ENCODE data around the gene TMEM132A. TPM values are rescaled to one million over a fixed set of nuclear protein-coding genes. Genes with fewer than 3 reads are reported as not detected.

The TMEM132A gene
- total and polyA plus RNA-seq, 10 of the 15 experiments (the other 5 are each of a cell fraction or from before 2014, with no cell fraction given) = 0.16 to 25.0 (median 4.3) TPM

DNA sequence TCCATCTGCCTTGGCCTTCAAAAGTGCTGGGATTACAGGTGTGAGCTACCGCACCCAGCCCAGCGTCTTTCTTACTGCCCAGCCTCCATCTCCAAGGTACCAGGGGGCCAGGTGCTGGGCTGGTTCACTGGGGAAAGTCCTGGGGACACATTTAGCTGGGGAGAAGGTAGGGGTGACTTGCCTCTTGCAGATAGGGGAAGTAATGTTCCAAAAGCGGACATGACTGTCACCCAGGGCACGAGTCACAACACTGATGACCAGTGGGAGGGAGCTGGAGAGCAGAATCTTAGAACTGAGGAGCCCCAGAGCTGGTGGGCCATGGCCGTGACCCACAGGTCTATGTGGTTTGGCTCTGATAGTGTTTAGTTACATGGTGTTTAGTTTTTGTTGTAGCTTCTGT is 30.2 kb downstream of the TMEM132A start (continued):
- TF ChIP-seq CHD4 (IDR thresholded peaks at IDR 0.05) (no peak), NR2C1 (IDR thresholded peaks at IDR 0.05) (no peak), CEBPB (IDR thresholded peaks at IDR 0.05; ENCODE audit: borderline replicate concordance in 1 of 2, low read depth in 2 of 2, low read length in 2 of 2) (no peak), JUNB (IDR thresholded peaks at IDR 0.05) (no peak), STAT1 (conservative IDR thresholded peaks at IDR 0.05) (no peak)

GRCh38 chr11:60955571-60955970 is 31.3 kb downstream of the TMEM132A start:
- intact Hi-C loops (cut with micrococcal nuclease; ENCODE audit: unreplicated experiment) = loop anchor here (10.0 kb wide), 1 partner anchor 111 kb away; the partner anchor contains the start of gene CCDC86
- TF ChIP-seq HDAC6 (IDR thresholded peaks at IDR 0.05; ENCODE audit: unreplicated experiment) = no peak
- no peak for TF ChIP-seq NFYB (IDR thresholded peaks at IDR 0.05; ENCODE audit: insufficient read depth, low read depth, low read length)
- no peak for TF ChIP-seq RBBP5 (conservative IDR thresholded peaks at IDR 0.05)
- TF ChIP-seq SUPT20H (IDR thresholded peaks at IDR 0.05; ENCODE audit: borderline replicate concordance, control insufficient read depth, low read depth, low read length) = no peak
- no peak for TF ChIP-seq ETV6 (conservative IDR thresholded peaks at IDR 0.05 in 1 of 2, IDR thresholded peaks at IDR 0.05 in 1 of 2; ENCODE audit: borderline replicate concordance in 1 of 2, low read depth in 1 of 2)
- TF ChIP-seq TAF1 (IDR thresholded peaks at IDR 0.05; ENCODE audit: borderline replicate concordance, low read depth, low read length) = no peak
- TF ChIP-seq, protein P1, sequence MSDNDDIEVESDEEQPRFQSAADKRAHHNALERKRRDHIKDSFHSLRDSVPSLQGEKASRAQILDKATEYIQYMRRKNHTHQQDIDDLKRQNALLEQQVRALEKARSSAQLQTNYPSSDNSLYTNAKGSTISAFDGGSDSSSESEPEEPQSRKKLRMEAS (IDR thresholded peaks at IDR 0.05; ENCODE audit: low read depth, low read length) = no peak
- no peak for TF ChIP-seq SPI1 (IDR thresholded peaks at IDR 0.05; ENCODE audit: borderline replicate concordance, insufficient read depth, low read depth, low read length)
- no peak for TF ChIP-seq STAT1 (conservative IDR thresholded peaks at IDR 0.05)
- TF ChIP-seq RUNX3 (IDR thresholded peaks at IDR 0.05; ENCODE audit: low read length) = no peak
- TF ChIP-seq SUZ12 (IDR thresholded peaks at IDR 0.05; ENCODE audit: unreplicated experiment) = no peak
- no peak for TF ChIP-seq SMC3 (IDR thresholded peaks at IDR 0.05; ENCODE audit: borderline replicate concordance, low read length)
- TF ChIP-seq GABPA (IDR thresholded peaks at IDR 0.05; ENCODE audit: low read depth) = no peak
- TF ChIP-seq ZZZ3 (IDR thresholded peaks at IDR 0.05; ENCODE audit: control insufficient read depth, insufficient read length, low read depth) = no peak
- TF ChIP-seq NRF1 (conservative IDR thresholded peaks at IDR 0.05; ENCODE audit: low read depth, low read length) = no peak
- no peak for TF ChIP-seq CBFB (IDR thresholded peaks at IDR 0.05; ENCODE audit: low read depth)
- ATAC-seq (no peak), DNase-seq (ENCODE audit: low read depth, low spot score) (no peak), FAIRE-seq (no peak)
- ChIA-PET POLR2A (interaction anchor here (0.7 to 1.5 kb wide), 2 partner anchors 205 to 242 kb away, joined by 4 to 6 read pairs; no protein-coding TSS in a partner anchor), SMC1A (ENCODE audit: uncharacterized antibody, unreplicated experiment) (interaction anchor here (0.8 kb wide), 1 partner anchor 157 kb away, joined by 3 read pairs; no protein-coding TSS in a partner anchor), CTCF (interaction anchor here (0.6 to 2.8 kb wide), 4 partner anchors 14 to 231 kb away, joined by 3 to 18 read pairs (median 4); no protein-coding TSS in a partner anchor), RAD21 (ENCODE audit: unreplicated experiment) (interaction anchor here (3.4 to 3.6 kb wide), 2 partner anchors 15 to 41 kb away, joined by 17 to 21 read pairs; partner anchors contain the start of genes CD6 and TMEM109)
- H3K4me3 ChIP-seq = no peak overlapping the region
- no peak overlapping the region for H3K4me2 ChIP-seq (ENCODE audit: control insufficient read depth, insufficient read depth)
- no peaks in the 10 kb centered on the region for H4K20me1 ChIP-seq (ENCODE audit: control insufficient read depth, insufficient read depth)
- peaks cover 19% of the 10 kb centered on the region for H3K79me2 ChIP-seq (ENCODE audit: control insufficient read depth, insufficient read depth, low read length)
- H3K27me3 ChIP-seq (replicated peaks in 1 of 2; ENCODE audit: control insufficient read depth in 2 of 2, insufficient read depth in 2 of 2, low read length in 1 of 2) = no peaks in the 10 kb centered on the region
- no peak overlapping the region for H3K27ac ChIP-seq (ENCODE audit: control insufficient read depth, insufficient read depth)
- no TSS peak for BruUV-seq (replicated peaks)
- no peak overlapping the region for H2AFZ ChIP-seq (ENCODE audit: control insufficient read depth, low read depth, low read length)
- in situ Hi-C loops (cut with MboI) = no loop called here
- no peak overlapping the region for H3K9ac ChIP-seq (ENCODE audit: control insufficient read depth, insufficient read depth, low read length)
- H3K4me1 ChIP-seq (ENCODE audit: control insufficient read depth, insufficient read depth, low read length) = peaks cover 28% of the 10 kb centered on the region
- no peaks in the 10 kb centered on the region; the same call in 2 of the 3 replicates for H3K9me3 ChIP-seq (replicated peaks; ENCODE audit: control insufficient read depth, insufficient read depth, low read length)
- 55% methylated on average over 5 of the region's 5 CpGs for WGBS (ENCODE audit: insufficient coverage, insufficient replicate concordance, low lambda C conversion rate, missing lambda C conversion rate)
- H3K36me3 ChIP-seq (ENCODE audit: control insufficient read depth in 2 of 2, insufficient read depth in 2 of 2, low read length in 1 of 2) = no peaks in the 10 kb centered on the region
